T-helper 9 cell (primary cell): Measurements from ENCODE around the gene SORCS3.

Experiments
- DNase-seq: peaks from one replicate; pipeline ENCODE4 v3.0.0-alpha.2; 2020

Gene SORCS3

GRCh38 chr10:104925232-104925851 lies 284.3 kb downstream of the SORCS3 start:
- no peak for DNase-seq

- no peak for DNase-seq
These were observed 287.6 kb downstream of the SORCS3 start for GRCh38 chr10:104928734-104929133.

GRCh38 chr10:104931612-104932134 lies 290.6 kb downstream of the SORCS3 start:
- DNase-seq, result no peak

DNA sequence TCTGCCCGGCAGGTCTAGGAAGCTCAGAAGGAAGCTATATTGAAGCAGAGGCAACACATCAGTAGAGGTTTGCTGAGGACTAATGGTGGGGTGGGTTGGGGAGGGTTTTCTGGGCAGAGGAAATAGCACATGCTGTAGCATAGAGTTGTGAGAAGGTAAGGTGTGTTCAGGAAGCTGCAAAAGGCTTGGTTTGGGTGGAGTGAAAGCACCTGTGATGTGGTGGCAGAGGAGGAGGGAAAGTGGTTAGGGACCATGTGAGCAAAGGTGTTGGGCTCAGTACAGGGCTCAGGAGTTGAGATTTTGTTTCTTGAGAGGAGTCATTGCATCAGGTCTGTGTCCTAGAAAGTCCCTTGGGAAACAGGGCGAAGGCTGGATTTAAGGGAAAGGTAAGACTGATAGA lies 294.6 kb downstream of the SORCS3 start:
- DNase-seq, result no peak

- no peak for DNase-seq
These were observed 296.5 kb downstream of the SORCS3 start for GRCh38 chr10:104937567-104937966.

DNA sequence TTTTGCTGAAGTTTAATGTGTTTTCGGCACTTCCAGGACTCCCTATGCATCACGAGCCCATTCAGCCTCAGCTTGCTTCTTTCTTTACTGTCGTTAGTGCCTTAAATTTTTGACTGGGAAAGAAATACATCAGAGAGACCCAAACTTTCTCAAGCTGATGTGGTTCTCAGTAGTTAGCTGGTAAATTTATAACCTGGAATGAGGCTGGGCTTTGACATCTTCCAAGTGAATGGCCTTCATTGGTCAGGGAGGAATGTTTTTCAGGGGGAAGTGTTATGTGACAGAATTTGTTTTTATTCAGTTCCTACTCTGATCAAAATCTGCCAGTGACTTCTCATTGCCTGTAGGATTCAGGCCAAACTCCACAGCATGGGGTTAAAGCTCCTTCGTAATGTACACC lies 296.9 kb downstream of the SORCS3 start:
- no peak for DNase-seq

- no peak for DNase-seq
These were observed 300.6 kb downstream of the SORCS3 start for GRCh38 chr10:104941662-104942061.

- no peak for DNase-seq
These were observed 306.2 kb downstream of the SORCS3 start for GRCh38 chr10:104947314-104947713.

- DNase-seq, result no peak
These were observed 316.2 kb downstream of the SORCS3 start for GRCh38 chr10:104957178-104957841.

GRCh38 chr10:104966563-104967297 lies 325.6 kb downstream of the SORCS3 start:
- DNase-seq, result no peak

DNA sequence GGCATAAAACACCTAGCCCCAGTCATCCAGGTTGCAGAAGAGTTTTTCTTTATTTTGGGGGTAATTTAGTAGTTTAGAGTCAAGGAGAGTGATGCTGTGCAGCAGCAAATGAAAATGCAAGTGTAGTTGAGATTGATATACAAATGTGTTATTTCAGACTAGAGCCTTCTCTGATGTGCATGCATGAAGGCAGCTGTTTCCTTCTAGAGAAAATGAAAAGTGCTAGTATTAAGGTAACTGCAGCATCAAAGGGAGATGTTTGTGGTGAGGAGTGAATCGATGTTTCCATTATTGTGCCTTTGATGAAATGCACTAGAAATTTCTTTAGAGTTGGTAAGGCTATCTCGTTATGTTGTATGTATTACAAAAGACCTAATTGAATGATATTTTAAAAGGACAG lies 339.3 kb downstream of the SORCS3 start:
- no peak for DNase-seq

- DNase-seq, result no peak
These were observed 340.9 kb downstream of the SORCS3 start for GRCh38 chr10:104981995-104982394.

- no peak for DNase-seq
These were observed 347.6 kb downstream of the SORCS3 start for GRCh38 chr10:104988686-104989085.

DNA sequence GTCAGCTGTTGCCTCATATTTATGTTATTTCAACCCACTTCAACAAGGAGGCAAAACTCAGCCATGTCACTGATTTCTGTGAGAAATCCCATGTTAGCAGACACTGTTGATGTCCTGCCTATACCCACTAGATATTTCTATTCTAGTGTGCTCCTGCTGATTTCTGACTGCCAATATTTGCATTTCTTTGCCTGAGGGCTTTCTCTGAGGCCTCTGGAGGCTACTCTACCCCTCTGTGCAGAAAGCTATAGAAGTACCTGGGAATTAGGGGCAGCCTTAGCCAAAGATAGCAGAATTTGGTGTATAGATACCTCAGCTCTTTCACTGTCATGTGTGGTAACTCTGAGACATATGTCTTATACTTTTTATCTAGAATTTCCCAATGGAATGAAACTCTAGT lies 348.8 kb downstream of the SORCS3 start:
- DNase-seq, result no peak

GRCh38 chr10:104993085-104993484 lies 352.0 kb downstream of the SORCS3 start:
- DNase-seq, result no peak

- DNase-seq, result no peak
These were observed 360.2 kb downstream of the SORCS3 start for GRCh38 chr10:105001269-105001668.

- no peak for DNase-seq
These were observed 369.5 kb downstream of the SORCS3 start for GRCh38 chr10:105010411-105011121.

GRCh38 chr10:105017116-105017515 lies 376.0 kb downstream of the SORCS3 start:
- DNase-seq, result no peak

DNA sequence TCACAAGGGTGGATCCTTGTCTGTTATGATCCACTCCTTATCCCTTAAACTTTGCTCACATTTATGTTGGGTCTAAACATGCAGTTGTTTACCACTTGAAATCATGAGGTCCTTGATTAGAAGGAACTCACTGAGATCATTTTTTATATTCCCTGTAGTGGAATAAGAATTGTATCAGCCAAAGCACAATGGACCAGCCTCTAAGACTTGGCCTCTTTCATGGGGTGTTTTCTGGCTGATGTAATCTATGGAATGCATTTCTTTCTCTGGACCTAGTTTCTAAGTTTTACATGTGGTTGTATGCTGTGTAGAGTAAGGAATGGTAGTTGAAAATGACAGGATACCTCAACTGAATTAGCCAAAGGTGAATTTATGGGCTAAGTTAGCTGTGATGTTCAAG lies 376.6 kb downstream of the SORCS3 start:
- no peak for DNase-seq

DNA sequence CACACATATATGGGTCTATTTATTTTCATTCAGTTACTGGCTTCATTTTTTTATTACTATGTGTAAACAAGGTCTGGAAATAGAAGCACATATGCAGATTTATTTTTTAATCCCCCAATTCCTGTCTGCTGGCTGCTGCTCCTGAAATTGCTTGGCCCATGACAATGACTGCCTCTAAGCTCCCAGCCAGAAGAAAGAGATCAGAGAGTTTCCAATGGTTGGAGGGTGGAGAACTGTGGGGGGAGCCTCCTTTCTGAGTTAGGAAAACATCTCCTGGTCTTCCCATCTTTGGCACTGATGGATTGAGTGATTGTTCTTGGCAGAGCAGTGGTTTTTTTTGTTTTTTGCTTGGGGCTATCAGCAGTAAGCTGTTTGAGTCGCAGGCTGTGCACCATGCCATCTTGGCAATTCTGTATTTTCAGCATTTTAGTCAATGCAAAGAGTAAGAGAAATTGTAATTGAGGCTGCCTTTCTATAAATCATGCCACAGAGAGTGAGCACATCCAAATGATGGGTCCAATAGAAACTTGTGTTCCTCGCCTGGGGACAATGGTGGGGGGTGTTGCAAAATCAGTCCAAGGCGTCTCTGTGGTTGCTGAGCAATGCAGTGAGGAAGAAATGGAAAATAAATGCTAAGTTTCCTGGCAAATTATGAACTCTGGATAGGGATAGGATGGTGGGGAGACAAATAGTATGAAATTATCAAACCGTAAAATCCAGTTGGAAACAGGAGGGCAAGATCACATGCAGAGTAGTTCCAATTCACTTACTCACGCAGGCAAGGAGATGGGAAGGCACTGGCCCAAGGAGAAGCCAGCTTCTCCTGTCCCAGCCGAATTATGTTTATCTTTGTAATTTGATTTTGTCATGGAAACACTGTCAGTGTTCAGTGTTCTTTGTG lies 382.4 kb downstream of the SORCS3 start:
- no peak for DNase-seq

- DNase-seq, result no peak
These were observed 383.1 kb downstream of the SORCS3 start for GRCh38 chr10:105024184-105024583.

GRCh38 chr10:105025092-105025491 lies 384.0 kb downstream of the SORCS3 start:
- DNase-seq, result no peak
